ENCODE measurements around the gene TENT4A. TPM values are rescaled to one million over a fixed set of nuclear protein-coding genes. Genes with fewer than 3 reads are reported as not detected.

Gene TENT4A
- total RNA-seq, 6 experiments from 2014 or later = 19.8 to 23.8 (median 21.7) TPM

GRCh38 chr5:6781716-6782115, 68.5 kb downstream of the TENT4A start:
- TF ChIP-seq CTCF (IDR thresholded peaks at IDR 0.05) = no peak
- peak; percentile 41 for DNase-seq
- H3K4me3 Mint-ChIP-seq = no peak overlapping the region
- peaks cover 7% of the 10 kb centered on the region for H3K4me1 Mint-ChIP-seq (ENCODE audit: low read depth)
- H3K27ac Mint-ChIP-seq = no peak overlapping the region
- peaks cover 6% of the 10 kb centered on the region; the same call in 1 of the 2 replicates for H3K36me3 Mint-ChIP-seq (ENCODE audit: low read depth)
- no peaks in the 10 kb centered on the region; the same call in 1 of the 2 replicates for H3K27me3 Mint-ChIP-seq (ENCODE audit: insufficient read depth)
- no peaks in the 10 kb centered on the region for H3K9me3 Mint-ChIP-seq

GRCh38 chr5:6783787-6784186, 70.6 kb downstream of the TENT4A start:
- H3K9me3 Mint-ChIP-seq = no peaks in the 10 kb centered on the region
- no peak overlapping the region for H3K27ac Mint-ChIP-seq
- TF ChIP-seq CTCF (IDR thresholded peaks at IDR 0.05) = no peak
- no peaks in the 10 kb centered on the region; the same call in 1 of the 2 replicates for H3K27me3 Mint-ChIP-seq (ENCODE audit: insufficient read depth)
- no peak overlapping the region for H3K4me3 Mint-ChIP-seq
- H3K36me3 Mint-ChIP-seq (ENCODE audit: low read depth) = peaks cover 6% of the 10 kb centered on the region; the same call in 1 of the 2 replicates
- no peak for DNase-seq
- peaks cover 7% of the 10 kb centered on the region for H3K4me1 Mint-ChIP-seq (ENCODE audit: low read depth)

GRCh38 chr5:6784481-6784880, 71.2 kb downstream of the TENT4A start:
- Mint-ChIP-seq H3K4me1 (ENCODE audit: low read depth) (peaks cover 7% of the 10 kb centered on the region), H3K27ac (no peak overlapping the region), H3K36me3 (ENCODE audit: low read depth) (peaks cover 6% of the 10 kb centered on the region; the same call in 1 of the 2 replicates), H3K9me3 (no peaks in the 10 kb centered on the region), H3K4me3 (no peak overlapping the region), H3K27me3 (ENCODE audit: insufficient read depth) (no peaks in the 10 kb centered on the region; the same call in 1 of the 2 replicates)
- no peak for TF ChIP-seq CTCF (IDR thresholded peaks at IDR 0.05)
- DNase-seq = no peak

- no peak for TF ChIP-seq CTCF (IDR thresholded peaks at IDR 0.05)
- peaks cover 7% of the 10 kb centered on the region for H3K4me1 Mint-ChIP-seq (ENCODE audit: low read depth)
- peaks cover 4% of the 10 kb centered on the region; the same call in 1 of the 2 replicates for H3K36me3 Mint-ChIP-seq (ENCODE audit: low read depth)
- H3K4me3 Mint-ChIP-seq = no peak overlapping the region
- H3K9me3 Mint-ChIP-seq = no peaks in the 10 kb centered on the region
- DNase-seq = no peak
- H3K27ac Mint-ChIP-seq = no peak overlapping the region
- peaks cover under 1% of the 10 kb centered on the region for H3K27me3 Mint-ChIP-seq (ENCODE audit: insufficient read depth)
Measured at GRCh38 chr5:6785161-6785860, 72.1 kb downstream of the TENT4A start.

- Mint-ChIP-seq H3K4me3 (no peak overlapping the region), H3K9me3 (no peaks in the 10 kb centered on the region), H3K4me1 (ENCODE audit: low read depth) (peaks cover 7% of the 10 kb centered on the region), H3K27me3 (ENCODE audit: insufficient read depth) (peaks cover 3% of the 10 kb centered on the region), H3K27ac (no peak overlapping the region), H3K36me3 (ENCODE audit: low read depth) (no peaks in the 10 kb centered on the region)
- no peak for DNase-seq
- no peak for TF ChIP-seq CTCF (IDR thresholded peaks at IDR 0.05)
Measured at GRCh38 chr5:6785861-6786180, 72.6 kb downstream of the TENT4A start.

Data from HFFc6 (cell line).